Tibial nerve (tissue), 4 donors: ENCODE data around the gene SLC26A11. TPM values are rescaled to one million over a fixed set of nuclear protein-coding genes. Genes with fewer than 3 reads are reported as not detected.

ENCODE experiments used
- DNase-seq, 2 donors: peaks; one replicate each; pipeline ENCODE4 v3.0.0-alpha.2; 2019; ENCODE audit warnings: low spot score in 2 of 2
- H3K27ac ChIP-seq, 4 donors: fragments of 200-600 bp; sonication (generic) in 3 of 4; one replicate each; pipeline ENCODE4 v1.5.1; 2017 to 2019; ENCODE audit warnings: mild to moderate bottlenecking in 1 of 4
- H3K27me3 ChIP-seq, 2 donors: fragments of 200-600 bp; sonication (generic) in 1 of 2; one replicate each; pipeline versions ENCODE4 v1.5.1 to v1.6.0; 2017 to 2019
- H3K36me3 ChIP-seq, 3 donors: fragments of 200-600 bp; sonication (generic); one replicate each; pipeline ENCODE4 v1.5.1; 2018 to 2019
- H3K4me1 ChIP-seq, 4 donors: fragments of 200-600 bp; sonication (generic) in 3 of 4; one replicate each; pipeline ENCODE4 v1.5.1; 2017 to 2019
- H3K4me3 ChIP-seq, 4 donors: fragments of 200-600 bp; sonication (generic) in 3 of 4; one replicate each; pipeline ENCODE4 v1.5.1; 2017 to 2019; ENCODE audit warnings: mild to moderate bottlenecking in 1 of 4, moderate library complexity in 1 of 4
- H3K9me3 ChIP-seq, 4 donors: fragments of 200-600 bp; sonication (generic) in 3 of 4; one replicate each; pipeline ENCODE4 v1.5.1; 2017 to 2019
- CTCF ChIP-seq, 5 experiments: fragments of 200-600 bp in 3 of 5; fragments of 450-650 bp in 2 of 5; sonication (generic) in 3 of 5; IDR thresholded peaks; one replicate each; pipeline ENCODE4 v1.5.1; 2016 to 2019; ENCODE audit warnings: antibody characterized with exemption in 5 of 5, mild to moderate bottlenecking in 3 of 5, moderate library complexity in 2 of 5
- EP300 ChIP-seq, 2 donors: sonication (generic); formaldehyde crosslinking; IDR thresholded peaks; one replicate each; pipeline ENCODE4 v1.6.1; 2017; ENCODE audit warnings: antibody characterized with exemption in 2 of 2, mild to moderate bottlenecking in 1 of 2
- POLR2A ChIP-seq, 2 donors: fragments of 450-650 bp; IDR thresholded peaks; one replicate each; pipeline ENCODE4 v1.6.1; 2017; ENCODE audit warnings: antibody characterized with exemption in 2 of 2, mild to moderate bottlenecking in 2 of 2, moderate library complexity in 2 of 2
- WGBS, 2 donors: methylation state at CpG; one replicate each; pipeline ENCODE4 v1.1.5; 2018; 5-methylcytosine and 5-hydroxymethylcytosine counted together
- total RNA-seq, 4 donors: library from RNA; depleted of rRNA; stranded (reverse); fragments of >200 nt; gene quantifications; one replicate each; pipeline ENCODE4 v1.1.0, GENCODE V29; 2016

Gene SLC26A11
- total RNA-seq, 4 donors from 2014 or later: 14.4 to 44.7 (median 21.5) TPM

GRCh38 chr17:80291691-80292487 lies 71.7 kb downstream of the SLC26A11 start:
- Histone ChIP-seq H3K36me3 (peaks cover 5 to 99% (median 68%) of the 10 kb centered on the region in 3 donors), H3K27me3 (no peaks in the 10 kb centered on the region), H3K9me3 (no peaks in the 10 kb centered on the region), H3K27ac (no peak overlapping the region), H3K4me1 (no peaks in the 10 kb centered on the region), H3K4me3 (no peak overlapping the region)
- DNase-seq: no peak
- 93 to 94% methylated on average over 20 of the region's 20 CpGs for WGBS, 2 donors
- TF ChIP-seq EP300 (IDR thresholded peaks at IDR 0.05) (no peak), POLR2A (IDR thresholded peaks at IDR 0.05) (no peak), CTCF (IDR thresholded peaks at IDR 0.05) (no peak)

- 83 to 89% methylated on average over 10 of the region's 10 CpGs for WGBS, 2 donors
- H3K36me3 ChIP-seq: peaks cover 5 to 100% (median 73%) of the 10 kb centered on the region in 3 donors
- H3K27ac ChIP-seq: no peak overlapping the region
Observed at GRCh38 chr17:80292521-80292971, 72.3 kb downstream of the SLC26A11 start.

GRCh38 chr17:80294210-80294609 lies 74.0 kb downstream of the SLC26A11 start:
- WGBS, 2 donors: 75 to 80% methylated on average over 7 of the region's 7 CpGs
- no peaks in the 10 kb centered on the region for H3K4me1 ChIP-seq
- no peak overlapping the region for H3K4me3 ChIP-seq
- no peak overlapping the region for H3K27ac ChIP-seq
- peaks cover 5 to 100% (median 68%) of the 10 kb centered on the region in 3 donors for H3K36me3 ChIP-seq
- no peak for TF ChIP-seq POLR2A (IDR thresholded peaks at IDR 0.05)
- no peak for TF ChIP-seq EP300 (IDR thresholded peaks at IDR 0.05)
- TF ChIP-seq CTCF (IDR thresholded peaks at IDR 0.05): no peak
- no peak for DNase-seq
- H3K9me3 ChIP-seq: no peaks in the 10 kb centered on the region
- H3K27me3 ChIP-seq: no peaks in the 10 kb centered on the region

More at GRCh38 chr17:80292521-80292971, 72.3 kb downstream of the SLC26A11 start:
- no peak overlapping the region for H3K4me3 ChIP-seq
- no peak for TF ChIP-seq POLR2A (IDR thresholded peaks at IDR 0.05)
- no peak for TF ChIP-seq EP300 (IDR thresholded peaks at IDR 0.05)
- no peak for TF ChIP-seq CTCF (IDR thresholded peaks at IDR 0.05)
- H3K27me3 ChIP-seq: no peaks in the 10 kb centered on the region
- no peak for DNase-seq
- H3K9me3 ChIP-seq: no peaks in the 10 kb centered on the region
- no peaks in the 10 kb centered on the region for H3K4me1 ChIP-seq

GRCh38 chr17:80294653-80295052 lies 74.4 kb downstream of the SLC26A11 start:
- Histone ChIP-seq H3K27ac (no peak overlapping the region), H3K4me3 (no peak overlapping the region), H3K27me3 (no peaks in the 10 kb centered on the region), H3K9me3 (no peaks in the 10 kb centered on the region), H3K4me1 (no peaks in the 10 kb centered on the region), H3K36me3 (peaks cover 5 to 100% (median 63%) of the 10 kb centered on the region in 3 donors)
- WGBS, 2 donors: 87 to 95% methylated on average over 6 of the region's 6 CpGs
- DNase-seq: no peak
- TF ChIP-seq POLR2A (IDR thresholded peaks at IDR 0.05): no peak
- no peak for TF ChIP-seq CTCF (IDR thresholded peaks at IDR 0.05)
- TF ChIP-seq EP300 (IDR thresholded peaks at IDR 0.05): no peak

- TF ChIP-seq CTCF (IDR thresholded peaks at IDR 0.05) (no peak), EP300 (IDR thresholded peaks at IDR 0.05) (no peak), POLR2A (IDR thresholded peaks at IDR 0.05) (no peak)
- DNase-seq: no peak
- Histone ChIP-seq H3K36me3 (peaks cover 3 to 100% (median 59%) of the 10 kb centered on the region in 3 donors), H3K27me3 (no peaks in the 10 kb centered on the region), H3K27ac (no peak overlapping the region), H3K9me3 (no peaks in the 10 kb centered on the region), H3K4me1 (no peaks in the 10 kb centered on the region), H3K4me3 (no peak overlapping the region)
- 88 to 91% methylated on average over 5 of the region's 5 CpGs for WGBS, 2 donors
Observed at GRCh38 chr17:80295146-80295545, 74.9 kb downstream of the SLC26A11 start.
